ENCODE measurements around the gene PDGFD.

The PDGFD gene

DNA sequence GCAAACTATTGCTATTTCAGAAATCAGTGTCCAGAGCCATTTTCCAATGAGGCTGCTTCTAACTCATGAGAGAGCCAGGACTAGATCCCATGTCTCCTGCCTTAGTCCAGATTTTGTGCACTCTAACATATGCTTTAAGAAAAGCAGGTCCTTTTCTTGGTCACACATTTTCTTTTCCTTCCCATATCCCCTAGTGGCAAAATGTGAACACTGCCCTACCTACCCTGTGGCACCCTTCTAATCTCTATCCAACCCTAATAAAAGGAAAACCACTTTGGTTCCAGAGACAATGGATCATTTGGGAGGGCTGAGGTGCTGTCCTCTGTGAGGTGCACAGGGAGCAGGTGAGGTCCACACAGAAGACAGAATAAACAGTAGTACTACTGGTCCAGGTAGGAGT is 199.6 kb downstream of the PDGFD start:
- H3K27ac ChIP-seq (ENCODE audit: low read length) = no peak overlapping the region
- H3K9me3 ChIP-seq (ENCODE audit: control insufficient read depth, low read depth, low read length) = no peaks in the 10 kb centered on the region
- H3K9ac ChIP-seq (ENCODE audit: low read length) = no peak overlapping the region
- H3K36me3 ChIP-seq (ENCODE audit: control insufficient read depth, low read depth, low read length) = no peaks in the 10 kb centered on the region
- H3K4me3 ChIP-seq (ENCODE audit: low read length) = no peak overlapping the region
- no peaks in the 10 kb centered on the region for H3K27me3 ChIP-seq (ENCODE audit: control insufficient read depth, insufficient read depth, low read length)
- H3K4me1 ChIP-seq (ENCODE audit: control insufficient read depth, low read depth, low read length) = no peaks in the 10 kb centered on the region

DNA sequence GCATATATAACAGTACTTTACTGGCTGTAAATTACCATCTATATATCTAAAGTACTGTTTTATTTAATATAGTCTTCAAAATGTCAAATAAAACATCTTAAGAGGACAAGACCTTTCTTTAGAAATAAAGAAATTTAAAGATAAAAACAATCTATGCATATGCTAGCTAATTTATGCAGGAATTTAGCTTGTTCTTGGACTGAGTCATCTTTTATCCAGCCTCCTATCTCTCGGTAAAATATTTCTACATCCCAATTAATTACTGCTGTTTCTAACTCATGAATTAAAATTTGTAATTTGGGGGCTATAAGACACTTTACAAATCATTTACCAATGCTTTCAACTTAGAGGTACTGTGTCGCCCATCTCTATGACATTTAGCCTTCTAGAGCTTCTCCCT is 200.3 kb downstream of the PDGFD start:
- H3K4me3 ChIP-seq (ENCODE audit: low read length) = no peak overlapping the region
- no peaks in the 10 kb centered on the region for H3K27me3 ChIP-seq (ENCODE audit: control insufficient read depth, insufficient read depth, low read length)
- no peaks in the 10 kb centered on the region for H3K9me3 ChIP-seq (ENCODE audit: control insufficient read depth, low read depth, low read length)
- H3K27ac ChIP-seq (ENCODE audit: low read length) = no peak overlapping the region
- H3K4me1 ChIP-seq (ENCODE audit: control insufficient read depth, low read depth, low read length) = no peaks in the 10 kb centered on the region
- H3K36me3 ChIP-seq (ENCODE audit: control insufficient read depth, low read depth, low read length) = no peaks in the 10 kb centered on the region
- H3K9ac ChIP-seq (ENCODE audit: low read length) = no peak overlapping the region

DNA sequence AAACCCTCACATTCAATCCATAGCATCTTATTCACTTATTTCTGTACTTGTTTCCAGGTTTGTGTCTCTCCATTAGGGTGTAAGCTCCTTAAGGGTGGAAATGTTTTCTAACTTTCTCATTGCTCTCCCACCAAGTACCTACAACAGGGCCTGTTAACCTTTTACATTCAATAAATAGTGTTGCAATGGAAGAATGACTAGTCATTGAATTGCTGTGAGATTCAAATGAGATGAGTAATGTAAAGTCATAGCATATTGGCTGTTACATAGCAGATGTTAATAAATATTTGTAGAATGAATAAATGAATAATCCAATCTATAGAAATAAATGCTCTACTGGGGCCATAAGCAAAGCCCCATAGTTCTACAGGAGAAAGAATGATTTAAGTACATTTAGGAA is 202.9 kb downstream of the PDGFD start:
- H3K9me3 ChIP-seq (ENCODE audit: control insufficient read depth, low read depth, low read length) = no peaks in the 10 kb centered on the region
- H3K27me3 ChIP-seq (ENCODE audit: control insufficient read depth, insufficient read depth, low read length) = no peaks in the 10 kb centered on the region
- H3K9ac ChIP-seq (ENCODE audit: low read length) = no peak overlapping the region
- H3K4me3 ChIP-seq (ENCODE audit: low read length) = no peak overlapping the region
- H3K4me1 ChIP-seq (ENCODE audit: control insufficient read depth, low read depth, low read length) = no peaks in the 10 kb centered on the region
- H3K36me3 ChIP-seq (ENCODE audit: control insufficient read depth, low read depth, low read length) = no peaks in the 10 kb centered on the region
- H3K27ac ChIP-seq (ENCODE audit: low read length) = no peak overlapping the region

DNA sequence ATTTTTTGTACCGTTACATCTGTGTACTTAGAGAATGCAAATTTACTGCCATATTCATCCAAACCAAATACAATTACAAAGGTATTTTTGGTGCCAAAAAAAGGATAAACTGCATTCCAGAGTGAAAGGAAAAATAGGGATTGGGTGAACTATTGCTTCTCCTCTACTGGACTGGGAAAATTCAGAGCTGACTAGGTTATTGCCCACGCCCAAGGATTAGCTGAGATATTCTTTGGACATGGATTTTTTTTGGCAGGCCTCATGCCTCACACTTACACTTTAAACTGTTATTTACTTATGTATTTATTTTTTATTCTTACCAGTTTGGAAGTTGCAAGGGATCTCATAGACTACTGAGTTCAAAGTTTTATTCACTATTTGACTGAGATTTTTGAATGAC is 203.8 kb downstream of the PDGFD start:
- H3K9me3 ChIP-seq (ENCODE audit: control insufficient read depth, low read depth, low read length) = no peaks in the 10 kb centered on the region
- H3K27me3 ChIP-seq (ENCODE audit: control insufficient read depth, insufficient read depth, low read length) = no peaks in the 10 kb centered on the region
- H3K4me3 ChIP-seq (ENCODE audit: low read length) = no peak overlapping the region
- H3K36me3 ChIP-seq (ENCODE audit: control insufficient read depth, low read depth, low read length) = no peaks in the 10 kb centered on the region
- no peak overlapping the region for H3K9ac ChIP-seq (ENCODE audit: low read length)
- no peaks in the 10 kb centered on the region for H3K4me1 ChIP-seq (ENCODE audit: control insufficient read depth, low read depth, low read length)
- no peak overlapping the region for H3K27ac ChIP-seq (ENCODE audit: low read length)

DNA sequence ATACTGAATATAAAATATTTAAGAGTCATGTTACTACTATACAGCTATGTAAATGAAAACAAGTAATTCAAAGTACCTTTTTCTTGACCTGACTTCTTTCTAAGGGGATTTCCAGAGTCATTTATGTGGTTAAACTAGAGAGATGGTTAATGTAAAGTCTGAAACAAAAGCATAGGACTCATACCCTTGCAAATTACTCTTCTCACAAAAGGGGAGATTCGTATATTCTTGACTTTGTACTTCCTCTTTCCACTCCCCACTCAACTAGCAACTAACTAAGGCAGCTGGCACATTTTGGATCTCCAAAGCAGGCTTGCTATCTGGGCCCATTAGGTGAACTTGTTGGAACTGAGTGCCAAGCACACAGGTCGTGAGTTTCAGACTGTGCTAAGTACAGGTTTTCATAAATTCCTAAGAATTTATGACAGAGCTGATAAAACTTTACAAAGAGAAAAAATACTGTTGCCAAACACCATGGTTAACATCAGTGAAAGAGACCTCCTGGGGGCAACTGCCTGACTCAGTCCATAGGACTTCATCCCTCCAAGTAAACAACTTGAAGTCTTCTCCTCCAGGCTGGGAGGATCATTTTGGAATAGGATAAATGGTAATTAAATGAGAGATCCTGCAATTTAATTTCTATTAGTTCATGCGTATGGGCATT is 204.5 kb downstream of the PDGFD start:
- no peak overlapping the region for H3K4me3 ChIP-seq (ENCODE audit: low read length)
- H3K9me3 ChIP-seq (ENCODE audit: control insufficient read depth, low read depth, low read length) = no peaks in the 10 kb centered on the region
- no peak overlapping the region for H3K27ac ChIP-seq (ENCODE audit: low read length)
- no peak overlapping the region for H3K9ac ChIP-seq (ENCODE audit: low read length)
- no peaks in the 10 kb centered on the region for H3K27me3 ChIP-seq (ENCODE audit: control insufficient read depth, insufficient read depth, low read length)
- H3K4me1 ChIP-seq (ENCODE audit: control insufficient read depth, low read depth, low read length) = no peaks in the 10 kb centered on the region
- H3K36me3 ChIP-seq (ENCODE audit: control insufficient read depth, low read depth, low read length) = no peaks in the 10 kb centered on the region

GRCh38 chr11:103958475-103959215 is 205.3 kb downstream of the PDGFD start:
- Histone ChIP-seq H3K4me3 (ENCODE audit: low read length) (no peak overlapping the region), H3K36me3 (ENCODE audit: control insufficient read depth, low read depth, low read length) (no peaks in the 10 kb centered on the region), H3K27ac (ENCODE audit: low read length) (no peak overlapping the region), H3K9ac (ENCODE audit: low read length) (no peak overlapping the region), H3K27me3 (ENCODE audit: control insufficient read depth, insufficient read depth, low read length) (no peaks in the 10 kb centered on the region), H3K9me3 (ENCODE audit: control insufficient read depth, low read depth, low read length) (no peaks in the 10 kb centered on the region), H3K4me1 (ENCODE audit: control insufficient read depth, low read depth, low read length) (no peaks in the 10 kb centered on the region)

- Histone ChIP-seq H3K27me3 (ENCODE audit: control insufficient read depth, insufficient read depth, low read length) (no peaks in the 10 kb centered on the region), H3K9ac (ENCODE audit: low read length) (no peak overlapping the region), H3K4me1 (ENCODE audit: control insufficient read depth, low read depth, low read length) (no peaks in the 10 kb centered on the region), H3K9me3 (ENCODE audit: control insufficient read depth, low read depth, low read length) (no peaks in the 10 kb centered on the region), H3K27ac (ENCODE audit: low read length) (no peak overlapping the region), H3K4me3 (ENCODE audit: low read length) (no peak overlapping the region), H3K36me3 (ENCODE audit: control insufficient read depth, low read depth, low read length) (no peaks in the 10 kb centered on the region)
These were observed 210.0 kb downstream of the PDGFD start for GRCh38 chr11:103953797-103954486.

DNA sequence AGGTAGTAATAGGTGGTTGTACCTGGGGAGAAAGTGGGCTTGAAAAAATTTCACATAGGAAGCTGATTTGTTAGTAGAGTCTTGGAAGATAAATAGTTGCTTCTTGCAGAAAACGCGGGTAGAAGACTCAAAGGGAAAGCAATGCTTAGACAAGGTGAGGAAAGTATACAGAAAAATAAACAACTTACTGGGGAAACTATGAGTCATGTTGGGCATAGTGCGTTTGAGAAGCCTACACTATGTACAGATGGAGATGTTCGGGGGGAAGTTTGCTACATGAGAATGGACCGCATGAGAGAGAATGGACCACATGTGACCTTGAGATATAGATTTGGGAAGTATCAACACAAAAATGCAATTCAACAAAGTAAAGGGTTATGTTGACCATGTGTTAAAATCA is 214.2 kb downstream of the PDGFD start:
- no peaks in the 10 kb centered on the region for H3K4me1 ChIP-seq (ENCODE audit: control insufficient read depth, low read depth, low read length)
- H3K27ac ChIP-seq (ENCODE audit: low read length) = no peak overlapping the region
- no peak overlapping the region for H3K4me3 ChIP-seq (ENCODE audit: low read length)
- no peaks in the 10 kb centered on the region for H3K9me3 ChIP-seq (ENCODE audit: control insufficient read depth, low read depth, low read length)
- H3K36me3 ChIP-seq (ENCODE audit: control insufficient read depth, low read depth, low read length) = no peaks in the 10 kb centered on the region
- no peak overlapping the region for H3K9ac ChIP-seq (ENCODE audit: low read length)
- no peaks in the 10 kb centered on the region for H3K27me3 ChIP-seq (ENCODE audit: control insufficient read depth, insufficient read depth, low read length)

DNA sequence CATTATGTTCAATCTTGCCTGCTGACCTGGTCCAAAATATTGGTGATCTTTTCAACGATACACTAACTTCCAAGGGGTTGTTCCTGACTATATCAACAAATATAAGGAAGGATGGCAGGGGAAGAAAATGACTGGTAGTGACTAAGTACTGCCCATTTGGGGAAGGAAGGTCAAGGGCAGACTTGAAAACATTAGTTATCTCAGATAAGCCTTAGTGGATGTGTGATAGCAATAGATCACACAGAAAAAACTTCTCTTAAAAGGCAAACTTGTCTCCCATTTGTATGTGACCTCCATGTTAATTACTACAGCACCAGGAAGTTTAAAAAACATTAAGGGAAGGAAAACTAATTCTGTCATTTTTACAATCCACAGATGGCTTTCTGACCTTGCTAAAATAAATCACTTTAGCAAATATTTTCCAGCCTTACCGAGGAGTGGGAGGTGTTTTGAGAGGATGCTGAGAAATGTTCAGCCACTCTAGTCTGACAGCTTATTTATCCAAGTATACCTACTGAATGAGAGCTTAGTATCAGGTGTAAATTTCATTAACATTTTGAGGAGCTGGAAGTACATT is 215.7 kb downstream of the PDGFD start:
- Histone ChIP-seq H3K27ac (ENCODE audit: low read length) (no peak overlapping the region), H3K9ac (ENCODE audit: low read length) (no peak overlapping the region), H3K4me1 (ENCODE audit: control insufficient read depth, low read depth, low read length) (no peaks in the 10 kb centered on the region), H3K36me3 (ENCODE audit: control insufficient read depth, low read depth, low read length) (no peaks in the 10 kb centered on the region), H3K9me3 (ENCODE audit: control insufficient read depth, low read depth, low read length) (no peaks in the 10 kb centered on the region), H3K4me3 (ENCODE audit: low read length) (no peak overlapping the region), H3K27me3 (ENCODE audit: control insufficient read depth, insufficient read depth, low read length) (no peaks in the 10 kb centered on the region)

DNA sequence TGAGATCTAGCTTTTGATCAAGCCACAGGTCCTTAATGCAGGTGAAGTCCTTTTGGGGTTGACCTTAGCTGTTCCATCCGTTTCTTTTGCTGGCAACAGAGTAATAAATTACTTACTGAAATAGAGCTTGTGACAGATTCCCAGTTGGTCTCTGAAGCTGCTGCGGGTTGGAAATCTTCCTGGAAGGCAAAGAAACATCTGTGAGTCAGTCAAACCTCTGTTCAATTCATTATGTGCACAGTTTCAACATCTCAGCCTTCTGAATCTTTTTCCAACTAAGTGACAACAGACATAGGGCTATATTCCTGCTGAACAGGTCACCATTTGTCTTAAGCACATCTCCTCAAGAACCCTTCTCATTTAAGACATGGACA is 216.4 kb downstream of the PDGFD start:
- Histone ChIP-seq H3K9me3 (ENCODE audit: control insufficient read depth, low read depth, low read length) (no peaks in the 10 kb centered on the region), H3K4me3 (ENCODE audit: low read length) (no peak overlapping the region), H3K27ac (ENCODE audit: low read length) (no peak overlapping the region), H3K4me1 (ENCODE audit: control insufficient read depth, low read depth, low read length) (no peaks in the 10 kb centered on the region), H3K36me3 (ENCODE audit: control insufficient read depth, low read depth, low read length) (no peaks in the 10 kb centered on the region), H3K27me3 (ENCODE audit: control insufficient read depth, insufficient read depth, low read length) (no peaks in the 10 kb centered on the region), H3K9ac (ENCODE audit: low read length) (no peak overlapping the region)

DNA sequence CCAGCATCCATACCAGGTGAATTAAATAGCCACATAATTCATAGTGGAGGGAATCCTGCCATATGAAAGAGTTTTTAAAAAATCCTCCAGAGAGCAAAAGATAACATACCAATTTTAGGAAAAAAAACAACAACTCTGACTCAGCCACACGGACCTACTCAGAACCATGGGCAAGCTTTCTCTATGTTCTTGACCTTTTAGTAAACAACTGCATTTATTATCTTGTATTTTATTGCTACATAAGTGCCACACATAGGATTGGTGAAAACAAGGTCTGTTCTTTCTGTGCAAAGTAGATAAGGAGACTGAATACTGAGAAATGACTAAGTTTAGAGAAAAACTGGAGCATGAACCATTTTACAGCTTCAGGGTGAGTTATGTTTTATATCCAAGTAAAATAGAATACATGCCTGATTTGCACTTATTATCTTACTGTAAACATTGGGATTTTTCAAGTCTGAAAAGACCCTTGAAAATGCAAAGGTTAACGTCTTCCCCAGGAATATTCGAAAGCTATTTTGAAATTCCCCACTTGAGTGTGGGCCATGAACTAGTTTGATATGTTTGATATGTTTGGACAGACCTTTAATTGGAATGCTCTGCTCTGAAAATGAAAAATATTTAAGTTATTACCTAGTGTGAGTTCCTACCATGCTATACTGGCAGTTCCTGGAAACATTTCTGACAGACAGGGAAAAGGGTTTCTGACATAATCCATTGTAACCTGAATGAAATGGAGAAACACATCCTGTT is 217.0 kb downstream of the PDGFD start:
- Histone ChIP-seq H3K4me3 (ENCODE audit: low read length) (no peak overlapping the region), H3K27ac (ENCODE audit: low read length) (no peak overlapping the region), H3K36me3 (ENCODE audit: control insufficient read depth, low read depth, low read length) (no peaks in the 10 kb centered on the region), H3K9ac (ENCODE audit: low read length) (no peak overlapping the region), H3K4me1 (ENCODE audit: control insufficient read depth, low read depth, low read length) (no peaks in the 10 kb centered on the region), H3K9me3 (ENCODE audit: control insufficient read depth, low read depth, low read length) (no peaks in the 10 kb centered on the region), H3K27me3 (ENCODE audit: control insufficient read depth, insufficient read depth, low read length) (no peaks in the 10 kb centered on the region)

Measured in iPS-18a (cell line).